Mucosa of rectum (tissue), 2 donors: ENCODE data around the gene ARPC2.
A peak's percentile ranks its signal among the peaks of the same experiment; 100 is the strongest.

Source experiments
- H3K27ac ChIP-seq, 2 donors: one replicate each; pipeline ENCODE4 v1.7.0; 2013; ENCODE audit warnings: inconsistent platforms in 2 of 2, low read depth in 2 of 2, low read length in 2 of 2
- H3K27me3 ChIP-seq, 2 donors: one replicate each; pipeline ENCODE4 v1.7.0; 2013; ENCODE audit warnings: low read length in 2 of 2; ENCODE audit not compliant: control insufficient read depth in 2 of 2, insufficient read depth in 2 of 2
- H3K36me3 ChIP-seq, 2 donors: one replicate each; pipeline ENCODE4 v1.7.0; 2013; ENCODE audit warnings: low read length in 2 of 2; ENCODE audit not compliant: control insufficient read depth in 2 of 2, insufficient read depth in 2 of 2
- H3K4me1 ChIP-seq, 2 donors: one replicate each; pipeline ENCODE4 v1.7.0; 2013; ENCODE audit warnings: low read length in 2 of 2, mild to moderate bottlenecking in 1 of 2; ENCODE audit not compliant: control insufficient read depth in 2 of 2, insufficient read depth in 2 of 2
- H3K4me3 ChIP-seq, 2 donors: one replicate each; pipeline ENCODE4 v1.7.0; 2013; ENCODE audit warnings: low read length in 2 of 2
- H3K9ac ChIP-seq, 2 donors: one replicate each; pipeline ENCODE4 v1.7.0; 2013; ENCODE audit warnings: low read length in 2 of 2, low read depth in 1 of 2, mild to moderate bottlenecking in 1 of 2
- H3K9me3 ChIP-seq, 2 donors: one replicate each; pipeline ENCODE4 v1.7.0; 2013; ENCODE audit warnings: low read length in 2 of 2; ENCODE audit not compliant: control insufficient read depth in 2 of 2
- donor health status: healthy.
- donor health status: Normal muscosa, but diverticular disease.

Gene ARPC2

DNA sequence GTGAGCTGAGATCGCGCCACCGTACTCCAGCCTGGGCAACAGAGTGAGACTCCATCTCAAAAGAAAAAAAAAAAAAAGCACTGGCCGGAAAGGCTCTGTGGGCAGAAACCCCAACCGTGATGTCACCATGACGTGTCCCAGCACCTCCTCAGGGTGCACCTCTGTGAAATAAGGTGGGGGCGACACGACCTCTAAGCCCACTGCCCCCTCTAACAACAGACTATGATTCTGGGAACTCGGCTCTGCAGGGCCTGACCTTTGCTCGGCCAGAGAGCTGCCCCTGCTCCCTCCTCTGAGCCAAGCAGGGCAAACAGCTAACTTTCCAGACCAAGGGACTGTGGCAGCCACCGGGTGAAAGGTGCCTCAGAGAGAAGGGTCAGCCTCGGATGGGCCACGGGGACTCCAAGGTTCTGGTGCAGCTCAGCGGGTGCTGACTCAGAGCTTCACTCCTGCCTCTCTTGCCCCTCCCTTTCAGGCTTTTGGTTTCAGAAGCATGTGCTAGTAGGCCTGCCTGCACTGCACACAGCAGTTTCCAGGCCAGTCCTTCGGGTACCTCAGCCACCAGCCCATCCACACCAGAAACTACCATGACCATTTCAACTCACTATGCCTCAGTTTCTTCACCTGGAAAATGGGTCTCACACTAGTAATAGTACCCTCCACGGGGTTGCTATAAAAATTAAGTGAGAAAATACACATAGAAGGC, 67.3 kb downstream of the ARPC2 start:
- Histone ChIP-seq H3K9ac (peak overlapping the region; percentile 16 to 34), H3K4me1 (peaks cover 52 to 57% of the 10 kb centered on the region in 2 donors), H3K4me3 (peak overlapping the region in 1 of 2 donors; percentile 28)

DNA sequence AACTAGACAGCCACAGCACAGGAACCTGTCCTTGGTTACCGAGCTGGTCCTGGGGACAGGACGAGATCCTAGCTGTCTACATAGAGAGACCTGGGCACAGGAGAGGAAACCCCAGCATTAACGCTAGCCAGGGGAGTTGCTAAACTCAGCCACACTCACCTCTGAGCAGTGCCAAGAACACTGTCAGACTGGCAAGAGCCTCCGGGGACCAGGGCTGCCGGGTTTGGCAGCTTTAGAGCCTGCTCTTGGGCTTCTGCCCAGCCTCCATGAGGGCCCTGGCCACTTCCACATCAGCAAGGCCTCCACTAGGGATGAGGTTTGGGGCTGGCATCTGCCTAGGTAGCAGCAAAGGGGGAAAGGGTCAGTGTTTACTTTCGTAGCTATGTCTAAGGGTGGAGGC, 68.6 kb downstream of the ARPC2 start:
- Histone ChIP-seq H3K27me3 (no peaks in the 10 kb centered on the region), H3K9ac (peak overlapping the region; percentile 82 to 87), H3K27ac (peak overlapping the region; percentile 98), H3K9me3 (no peaks in the 10 kb centered on the region), H3K36me3 (peaks cover 16 to 20% of the 10 kb centered on the region in 2 donors), H3K4me3 (peak overlapping the region; percentile 17 to 72), H3K4me1 (peaks cover 63 to 69% of the 10 kb centered on the region in 2 donors)

More for the DNA sequence above, 67.3 kb downstream of the ARPC2 start:
- peak overlapping the region; percentile 50 to 76 for H3K27ac ChIP-seq
- H3K9me3 ChIP-seq: no peaks in the 10 kb centered on the region
- peaks cover 29 to 34% of the 10 kb centered on the region in 2 donors for H3K36me3 ChIP-seq
- no peaks in the 10 kb centered on the region for H3K27me3 ChIP-seq

DNA sequence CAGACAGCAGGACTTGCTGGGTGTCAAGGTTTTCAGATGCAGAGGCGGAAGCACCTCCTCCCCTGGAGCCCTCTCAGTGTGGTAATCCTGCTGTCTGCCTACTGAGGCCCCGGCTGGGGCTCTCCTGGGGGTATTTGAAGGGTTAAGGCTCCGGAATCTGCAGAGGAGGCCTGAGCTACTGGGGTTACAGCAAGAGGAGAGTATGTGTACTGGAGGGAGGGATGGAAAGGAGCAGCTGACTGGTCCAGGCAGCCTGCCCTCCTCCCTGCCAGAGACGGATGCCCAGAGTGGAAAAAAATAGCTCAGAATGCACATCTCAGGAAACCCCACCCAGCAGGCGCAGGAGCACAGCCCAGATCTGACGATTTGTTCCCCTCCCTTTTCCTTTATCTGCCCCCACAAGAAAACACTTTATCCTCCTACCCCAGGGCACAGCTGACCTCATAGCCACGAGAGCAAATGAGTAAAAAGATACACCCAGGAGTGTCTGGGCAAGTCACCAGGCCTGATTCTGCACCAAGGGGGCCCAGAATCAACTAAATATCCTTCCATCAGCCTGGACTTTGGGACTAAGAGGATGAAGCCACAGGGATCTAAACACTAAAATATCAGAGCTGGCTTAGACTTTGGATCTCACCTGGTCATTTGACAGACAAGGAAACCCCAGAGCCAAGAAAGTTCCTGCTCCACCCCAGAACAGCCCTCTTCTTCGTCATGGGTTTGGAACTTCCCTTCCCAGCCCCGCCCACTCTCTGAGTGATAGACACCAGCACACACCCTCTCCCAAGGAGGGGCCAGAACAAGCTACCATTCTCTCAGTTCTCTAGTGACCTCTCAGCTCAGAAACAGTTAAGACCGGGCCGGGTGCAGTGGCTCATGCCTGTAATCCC, 69.8 kb downstream of the ARPC2 start:
- peak overlapping the region; percentile 98 for H3K27ac ChIP-seq
- no peaks in the 10 kb centered on the region for H3K27me3 ChIP-seq
- peaks cover 9 to 12% of the 10 kb centered on the region in 2 donors for H3K36me3 ChIP-seq
- H3K4me3 ChIP-seq: peak overlapping the region; percentile 58 to 72
- no peaks in the 10 kb centered on the region for H3K9me3 ChIP-seq
- H3K4me1 ChIP-seq: peaks cover 74 to 79% of the 10 kb centered on the region in 2 donors
- peak overlapping the region; percentile 82 to 87 for H3K9ac ChIP-seq

DNA sequence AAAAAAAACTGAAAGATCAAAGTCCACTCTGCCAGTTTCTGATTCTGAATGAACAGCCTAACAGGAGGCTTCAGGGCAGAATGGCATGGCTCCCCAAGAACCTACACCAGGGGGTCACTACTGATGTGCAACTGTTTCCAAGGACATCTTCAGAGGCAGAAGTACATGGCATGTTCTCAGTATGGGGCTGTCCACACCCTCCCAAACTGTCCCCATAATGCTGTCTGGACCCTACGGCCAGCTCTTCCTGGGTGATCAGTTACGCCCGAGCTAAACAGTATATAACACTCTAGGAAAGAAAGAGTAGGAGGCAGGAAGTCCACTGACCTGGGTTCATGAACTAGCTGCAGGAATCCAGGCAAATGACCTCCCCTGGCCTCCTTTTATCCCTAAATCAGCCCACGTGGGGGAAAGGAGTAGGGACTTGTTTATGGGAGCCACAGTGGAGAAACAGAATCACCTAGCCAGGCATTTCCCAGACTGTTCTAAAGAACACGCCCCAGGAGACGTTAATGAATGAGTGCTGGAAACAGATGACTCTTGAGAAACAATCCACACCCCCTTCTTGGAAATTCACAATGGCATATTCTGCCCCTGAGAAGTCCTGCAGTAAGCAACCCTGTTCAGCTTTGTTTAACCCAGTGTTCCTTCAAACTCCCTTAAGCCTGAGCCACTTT, 72.8 kb downstream of the ARPC2 start:
- H3K4me1 ChIP-seq: peaks cover 78 to 88% of the 10 kb centered on the region in 2 donors
- no peaks in the 10 kb centered on the region for H3K9me3 ChIP-seq
- H3K27me3 ChIP-seq: no peaks in the 10 kb centered on the region
- H3K4me3 ChIP-seq: peak overlapping the region; percentile 68 to 89
- H3K9ac ChIP-seq: peak overlapping the region; percentile 89 to 97
- peak overlapping the region; percentile 98 for H3K27ac ChIP-seq
- peaks cover 0 to 4% of the 10 kb centered on the region in 2 donors for H3K36me3 ChIP-seq

DNA sequence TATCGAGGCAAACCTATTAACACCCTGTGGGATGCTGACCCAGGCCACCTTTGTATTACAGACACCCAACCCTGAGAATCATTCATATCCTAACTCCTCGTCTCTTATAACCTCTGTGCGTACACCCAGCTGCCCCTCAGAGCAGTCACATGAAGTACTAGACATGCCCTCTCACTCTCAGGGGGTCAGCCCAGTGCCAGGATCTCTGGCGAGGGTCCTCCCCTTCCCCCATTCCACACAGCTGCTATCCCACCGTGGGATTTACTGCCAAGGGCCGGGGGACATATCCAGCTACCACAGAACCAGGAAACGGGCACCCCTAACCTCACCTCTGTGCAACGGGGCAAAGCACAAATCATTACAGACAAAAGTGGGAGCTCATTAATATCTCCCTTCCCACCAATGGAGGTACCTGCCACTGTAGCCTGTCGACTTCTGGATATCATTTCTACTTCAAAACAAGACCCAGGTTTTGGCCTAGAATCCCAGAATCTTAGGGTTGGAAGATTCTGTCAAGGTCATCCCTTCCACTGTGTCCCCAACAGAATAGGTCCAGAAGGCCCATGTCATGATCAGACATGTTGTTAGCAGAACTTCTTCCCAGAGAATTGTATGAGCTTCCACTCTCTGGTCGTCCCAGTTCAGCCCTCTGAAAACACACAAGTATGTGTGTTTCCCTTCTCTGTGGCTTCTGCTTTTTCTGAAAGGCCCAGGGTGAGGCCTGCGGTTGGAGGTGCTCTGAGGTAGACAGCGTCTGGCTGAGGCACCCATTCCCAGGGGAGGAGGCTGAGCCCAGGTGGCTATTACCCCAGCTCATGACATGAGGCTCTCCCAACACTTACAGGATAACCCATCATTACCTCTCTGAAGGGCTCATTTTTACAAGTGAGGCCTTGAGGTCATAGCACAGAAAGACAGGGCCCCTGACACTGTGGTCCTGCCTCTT, 73.6 kb downstream of the ARPC2 start:
- peaks cover 0 to 3% of the 10 kb centered on the region in 2 donors for H3K36me3 ChIP-seq
- H3K4me1 ChIP-seq: peaks cover 75 to 88% of the 10 kb centered on the region in 2 donors
- H3K9me3 ChIP-seq: no peaks in the 10 kb centered on the region
- H3K9ac ChIP-seq: peak overlapping the region; percentile 89 to 97
- H3K27me3 ChIP-seq: no peaks in the 10 kb centered on the region
- peak overlapping the region; percentile 98 for H3K27ac ChIP-seq
- H3K4me3 ChIP-seq: peak overlapping the region; percentile 68 to 89

DNA sequence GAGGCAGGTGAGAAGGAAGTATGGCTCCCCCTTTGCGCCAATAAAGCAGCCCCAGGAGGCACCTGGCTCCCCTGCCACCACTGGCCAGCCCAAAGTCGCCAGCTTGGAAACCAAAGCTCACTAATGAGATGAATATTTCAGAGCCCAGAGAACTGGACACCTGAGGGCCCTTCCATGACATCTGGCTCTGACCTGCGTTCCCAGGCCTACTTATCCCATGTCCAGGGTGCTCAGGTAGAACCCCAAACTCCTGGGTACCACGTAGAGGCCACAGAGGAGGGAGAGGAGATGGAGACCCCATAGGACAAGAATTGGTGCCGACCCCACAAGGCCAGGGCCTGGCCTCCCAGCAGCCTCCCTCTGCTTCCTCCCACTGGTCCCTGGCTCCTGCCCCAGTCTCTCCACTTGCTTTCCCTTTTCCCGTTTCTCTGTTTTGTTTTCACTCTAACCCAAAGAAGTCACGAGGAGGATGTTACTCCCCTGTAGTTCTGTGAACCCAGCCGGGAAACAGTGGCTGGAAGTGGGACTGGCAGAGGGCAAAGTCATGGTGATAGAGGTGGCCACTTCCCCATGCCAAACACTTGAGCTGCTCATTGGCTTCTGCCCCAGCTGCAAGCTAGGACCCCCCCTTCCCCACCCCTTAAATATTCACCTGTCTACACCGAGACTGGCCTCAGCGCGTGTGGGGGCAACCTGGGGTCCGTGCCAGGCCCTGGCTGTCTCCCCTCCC, 74.5 kb downstream of the ARPC2 start:
- no peaks in the 10 kb centered on the region for H3K9me3 ChIP-seq
- no peaks in the 10 kb centered on the region for H3K36me3 ChIP-seq
- H3K4me1 ChIP-seq: peaks cover 66 to 79% of the 10 kb centered on the region in 2 donors

DNA sequence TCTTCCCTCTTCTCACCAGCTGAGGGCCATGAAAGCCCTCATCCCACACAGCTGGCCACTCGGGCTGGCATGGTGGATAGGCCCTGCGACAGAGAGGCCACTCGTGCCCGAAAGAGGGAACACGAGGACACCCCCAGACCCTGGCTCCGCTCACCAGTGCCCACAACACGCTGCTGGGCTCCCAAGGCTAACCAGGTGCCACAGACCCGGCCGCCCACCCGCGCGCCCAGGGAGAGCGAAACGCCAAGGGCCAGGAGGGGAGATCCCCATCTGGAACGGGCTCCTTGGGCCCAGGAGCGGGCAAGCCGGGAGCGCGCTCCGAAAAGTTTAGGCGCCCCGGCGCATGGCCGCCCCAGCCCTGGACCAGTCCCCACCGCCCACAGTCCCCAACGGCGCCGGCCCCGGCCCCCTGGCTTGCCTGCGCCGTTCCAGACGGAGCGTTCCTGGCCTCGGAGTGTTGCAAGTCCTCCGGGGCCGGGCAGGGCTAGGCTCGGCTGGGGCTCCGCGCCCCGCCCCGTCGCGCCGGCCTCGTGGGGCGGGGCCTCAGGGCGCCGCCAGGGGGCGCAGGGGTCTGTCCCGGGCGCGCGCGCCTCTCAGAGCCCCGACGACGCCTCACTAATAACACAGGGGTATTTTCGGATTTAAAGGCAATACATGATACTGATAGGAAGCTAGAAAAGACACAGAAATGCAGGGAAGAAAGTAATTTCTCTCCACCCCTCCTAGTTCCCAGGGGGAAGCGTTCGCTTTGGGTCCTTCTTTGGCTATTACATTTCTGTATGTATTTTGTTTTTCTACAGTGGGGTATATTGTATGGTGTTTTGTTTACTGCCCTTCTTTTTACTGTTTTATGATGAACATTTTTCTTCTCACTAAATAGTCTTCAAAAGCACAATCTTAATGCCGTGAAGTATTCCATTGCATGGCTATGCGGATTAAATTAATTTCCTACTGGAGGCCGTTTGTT, 75.3 kb downstream of the ARPC2 start, which contains the start of gene TMBIM1:
Gene TMBIM1 (minus strand): TSS at position 456 of the 967 bp plus-strand sequence. CDS start 10,362 bp downstream, outside the sequence.
- H3K4me1 ChIP-seq: peaks cover 59 to 71% of the 10 kb centered on the region in 2 donors
- no peaks in the 10 kb centered on the region for H3K36me3 ChIP-seq
- no peaks in the 10 kb centered on the region for H3K9me3 ChIP-seq
- H3K27ac ChIP-seq: peak within 1 kb of the TSS; percentile 98
- H3K4me3 ChIP-seq: peak within 1 kb of the TSS; percentile 68 to 89
- peak within 1 kb of the TSS; percentile 89 to 97 for H3K9ac ChIP-seq
- no peaks in the 10 kb centered on the region for H3K27me3 ChIP-seq

More for the DNA sequence above, 74.5 kb downstream of the ARPC2 start:
- Histone ChIP-seq H3K9ac (peak overlapping the region; percentile 89 to 97), H3K27ac (peak overlapping the region; percentile 98), H3K4me3 (peak overlapping the region; percentile 68 to 89), H3K27me3 (no peaks in the 10 kb centered on the region)
